CD4-positive, alpha-beta T cell treated with Interleukin-4 for 4 hours (primary cell): ENCODE data around the gene ADAM15.

Experiments used
- DNase-seq: peaks from one replicate; pipeline ENCODE4 v3.0.0-alpha.2; 2020

ADAM15 gene

GRCh38 chr1:155030899-155031298 is 20.2 kb upstream of the ADAM15 start:
- DNase-seq = no peak

DNA sequence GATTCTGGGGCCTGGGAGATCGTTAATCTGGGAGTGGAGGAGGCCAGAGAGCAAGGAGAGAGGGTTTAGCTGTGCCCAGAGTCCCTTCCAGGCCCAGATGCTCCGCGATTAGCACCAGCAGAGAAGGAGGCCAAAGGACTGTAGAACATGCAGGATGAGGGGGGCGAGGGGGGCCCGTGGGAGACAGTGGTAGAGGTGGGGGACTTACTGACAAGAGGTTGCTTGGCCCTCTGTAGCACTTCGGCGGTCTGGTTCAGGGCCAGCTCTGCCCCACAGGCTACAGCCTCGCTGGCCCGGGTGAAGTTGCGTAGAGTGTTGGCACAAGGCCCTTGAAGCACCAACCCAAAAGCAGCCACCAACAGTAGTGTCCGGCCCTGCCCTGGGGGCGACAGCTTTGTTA is 18.2 kb upstream of the ADAM15 start:
- DNase-seq = no peak

DNA sequence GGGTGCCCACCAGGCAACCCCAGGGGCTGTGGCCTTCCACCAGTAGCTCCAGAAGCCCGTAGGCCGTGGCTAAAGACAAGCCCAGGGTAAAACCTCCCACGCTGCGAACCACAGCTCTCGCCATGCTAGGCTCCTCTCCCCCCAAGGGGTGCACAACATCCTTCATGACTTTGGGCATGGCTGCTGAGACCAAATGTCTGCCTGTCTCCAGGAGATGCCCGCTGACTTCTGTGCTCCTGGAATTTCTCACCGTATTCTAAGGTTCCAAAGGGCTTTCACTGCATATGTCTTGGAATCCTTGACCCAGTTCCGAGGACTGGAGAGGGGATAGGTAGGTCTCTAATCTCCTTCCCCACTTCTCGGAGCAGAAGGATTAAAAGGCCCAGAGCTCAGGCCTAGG is 17.6 kb upstream of the ADAM15 start, which contains the start of the genes DCST1 and DCST2:
Gene DCST1, plus strand, starts transcription at position 301 of the 400 bp plus-strand sequence. CDS start 213 bp downstream, outside the sequence.
Gene DCST2, minus strand, starts transcription at position 258 of the 400 bp plus-strand sequence. Its CDS starts 80 bp downstream, at position 178.
- DNase-seq = no peak

- DNase-seq = no peak
Observed at GRCh38 chr1:155034318-155035208, 16.6 kb upstream of the ADAM15 start.

DNA sequence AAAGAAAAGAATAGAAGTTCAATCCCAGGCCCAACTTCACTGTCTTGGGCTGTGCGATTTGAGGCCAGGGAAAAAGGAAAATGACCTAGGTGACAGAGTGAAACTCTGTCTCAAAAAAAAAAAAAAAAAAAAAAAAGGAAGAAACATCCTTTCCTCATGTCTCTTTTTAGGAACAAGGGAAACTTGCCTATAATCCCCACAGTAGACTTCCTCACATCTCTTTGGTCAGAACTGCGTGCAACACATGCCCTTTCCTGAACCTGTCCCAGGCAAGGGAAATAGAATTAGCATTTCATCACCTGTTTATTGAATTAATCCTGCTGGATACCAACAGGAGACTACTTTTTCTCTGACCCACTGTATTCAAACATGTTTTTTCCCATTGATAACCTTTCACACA is 15.2 kb upstream of the ADAM15 start:
- DNase-seq = no peak

GRCh38 chr1:155037043-155037442 is 14.1 kb upstream of the ADAM15 start:
- DNase-seq = no peak

DNA sequence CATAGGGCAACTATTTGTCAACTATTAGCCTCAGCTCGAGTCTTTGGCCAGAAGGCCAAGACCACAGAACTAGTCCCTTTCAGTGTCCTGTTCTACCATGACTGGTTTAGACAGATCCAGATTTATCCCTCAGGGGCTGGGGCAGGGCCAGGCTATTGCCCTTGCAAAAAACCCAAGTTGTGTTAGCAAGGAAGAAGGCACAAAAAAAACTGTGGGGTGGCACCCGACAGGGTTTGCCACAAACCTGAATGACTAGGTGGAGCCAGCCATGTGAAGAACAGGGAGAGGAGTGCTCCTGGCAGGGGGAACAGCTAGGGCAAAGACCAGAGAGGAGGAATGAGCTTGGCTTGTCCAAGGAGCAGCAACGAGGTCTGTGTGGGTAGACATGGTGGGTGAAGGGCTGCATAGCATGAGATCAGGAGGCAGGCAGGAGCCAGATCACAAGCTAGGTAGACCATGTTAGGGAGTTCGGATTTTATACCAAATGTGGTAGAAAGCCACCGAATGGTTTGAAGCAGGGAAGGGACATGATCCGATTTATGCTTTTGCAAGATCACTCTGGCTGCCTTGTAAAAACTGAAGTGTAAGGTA is 13.2 kb upstream of the ADAM15 start:
- no peak for DNase-seq

GRCh38 chr1:155038602-155039307 is 12.4 kb upstream of the ADAM15 start:
- no peak for DNase-seq

- DNase-seq = no peak
Observed at GRCh38 chr1:155039308-155039669, 11.8 kb upstream of the ADAM15 start.

- DNase-seq = no peak
Observed at GRCh38 chr1:155040358-155041093, 10.6 kb upstream of the ADAM15 start.

- no peak for DNase-seq
Observed at GRCh38 chr1:155042789-155043188, 8.3 kb upstream of the ADAM15 start.

DNA sequence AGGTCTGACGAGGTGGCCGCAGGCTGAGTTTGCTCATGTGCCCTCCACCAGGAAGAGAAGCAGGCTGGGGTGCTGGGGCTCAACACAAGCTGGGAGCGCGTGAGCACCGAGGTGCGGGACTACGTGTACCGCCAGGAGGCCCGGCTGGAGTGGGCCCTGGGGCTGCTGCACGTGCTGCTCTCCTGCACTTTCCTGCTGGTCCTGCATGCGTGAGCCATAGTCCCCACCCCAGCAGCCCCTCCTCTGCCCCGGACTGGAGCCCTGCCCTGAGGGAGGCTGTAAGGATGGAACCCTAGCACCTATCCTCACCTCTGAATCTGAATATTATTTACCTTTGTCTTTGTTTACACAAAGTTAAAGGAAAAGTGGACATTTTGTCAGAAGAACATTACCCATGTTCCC is 7.8 kb upstream of the ADAM15 start:
- no peak for DNase-seq

DNA sequence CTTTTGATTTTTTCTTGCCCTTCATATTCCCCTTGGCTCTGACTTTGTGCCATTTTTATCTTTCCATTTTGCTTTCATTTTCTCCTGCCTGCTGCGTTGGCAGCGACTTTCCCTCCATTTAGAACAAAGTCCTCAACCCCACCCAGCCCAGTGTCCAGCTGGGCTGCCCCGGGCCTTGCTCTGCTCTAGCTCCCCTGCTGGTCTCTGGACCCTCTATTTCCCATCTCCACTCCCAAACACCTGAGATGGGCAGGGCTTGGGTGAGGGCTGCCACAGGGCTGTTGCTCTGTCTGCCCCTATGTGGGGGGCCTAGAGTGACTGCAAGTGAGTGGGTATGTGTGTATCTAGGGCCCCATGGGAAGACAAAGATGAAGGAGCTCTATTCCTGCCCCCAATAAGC is 7.3 kb upstream of the ADAM15 start:
- no peak for DNase-seq

DNA sequence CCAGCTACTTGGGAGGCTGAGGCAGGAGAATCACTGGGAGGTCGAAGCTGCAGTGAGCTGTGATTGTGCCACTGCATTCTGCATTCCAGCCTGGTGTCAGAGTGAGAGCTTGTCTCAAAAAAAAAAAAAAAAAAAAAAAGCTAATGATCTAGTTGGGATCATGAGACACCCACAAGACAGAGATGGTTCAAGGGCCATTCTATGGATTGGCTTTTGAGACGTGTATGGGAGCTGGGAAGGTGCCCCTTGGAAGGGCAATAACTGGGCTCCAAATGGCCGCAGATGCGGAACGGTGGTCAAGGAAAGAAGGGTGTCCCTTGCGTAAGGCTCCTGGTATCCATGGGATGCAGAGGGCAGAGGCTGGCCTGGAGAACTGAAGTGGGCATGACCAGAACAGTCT is 6.8 kb upstream of the ADAM15 start:
- no peak for DNase-seq

- peak; percentile 70 for DNase-seq
Observed at GRCh38 chr1:155044812-155045657, 6.1 kb upstream of the ADAM15 start.

GRCh38 chr1:155048449-155049334 is 2.4 kb upstream of the ADAM15 start:
- no peak for DNase-seq

DNA sequence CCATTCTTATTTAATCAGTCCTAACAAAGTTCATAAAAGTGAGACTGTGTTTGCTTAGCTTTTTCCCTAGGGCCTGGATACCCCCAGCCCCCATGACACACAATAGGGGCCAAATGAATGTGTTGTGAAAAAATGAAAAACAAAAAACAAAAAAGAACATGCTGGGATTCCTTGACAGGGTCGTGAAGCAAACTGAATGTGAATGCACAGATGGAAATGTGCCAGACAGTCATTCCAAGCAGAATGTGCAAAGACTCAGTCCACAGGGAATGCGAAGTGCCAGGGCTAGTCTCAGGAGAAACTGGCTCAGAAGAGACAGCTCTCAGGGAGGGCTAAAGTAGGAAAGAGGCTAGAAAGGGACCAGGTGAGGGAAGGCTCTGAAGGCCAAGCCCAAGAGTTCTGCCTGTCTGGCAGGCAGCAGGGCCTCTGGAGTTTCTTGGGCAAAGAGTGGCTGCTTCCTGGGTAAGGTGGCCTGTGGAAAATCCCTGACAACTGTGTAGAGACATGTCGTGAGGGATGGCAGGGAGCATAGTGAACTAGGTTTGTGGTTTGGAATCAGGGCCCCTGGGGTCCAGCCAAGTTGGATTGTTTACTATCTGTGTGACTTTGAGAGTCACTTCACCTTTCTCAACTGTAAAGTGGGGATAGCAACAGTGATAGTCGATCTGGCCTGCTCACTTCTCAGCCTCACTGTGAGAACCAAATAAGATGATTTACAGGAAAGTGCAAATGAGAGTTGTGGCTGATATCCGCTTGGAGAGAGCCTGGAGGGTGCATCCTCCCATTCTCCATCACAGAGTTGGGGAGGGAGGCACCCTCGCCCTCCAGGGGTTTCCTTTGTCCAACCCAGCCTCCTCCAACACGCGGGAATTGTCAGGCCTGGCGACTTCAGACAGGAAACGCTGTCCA is 1.2 kb upstream of the ADAM15 start:
- DNase-seq = no peak

DNA sequence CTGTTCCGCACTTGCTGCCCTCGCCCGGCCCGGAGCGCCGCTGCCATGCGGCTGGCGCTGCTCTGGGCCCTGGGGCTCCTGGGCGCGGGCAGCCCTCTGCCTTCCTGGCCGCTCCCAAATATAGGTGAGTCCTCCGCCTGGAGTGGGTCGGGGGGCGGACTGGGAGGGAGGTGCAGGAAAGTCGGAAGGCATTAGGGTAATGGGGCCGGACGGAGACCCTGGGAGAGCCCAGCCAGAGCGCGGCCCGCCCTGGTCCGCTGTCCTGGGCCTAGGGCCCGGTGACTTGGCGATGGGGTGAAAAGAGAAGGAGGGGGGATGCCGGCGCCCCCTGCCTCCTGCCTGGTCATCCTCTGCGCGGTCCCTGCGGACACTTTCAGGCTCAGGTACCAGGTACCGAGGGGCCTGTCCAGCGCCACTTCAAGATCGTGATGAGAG is 243 bp downstream of the ADAM15 start:
- DNase-seq = no peak

- DNase-seq = peak; percentile 34
Observed at GRCh38 chr1:155051777-155052398, 772 bp downstream of the ADAM15 start.
